ENCODE results near the gene CXCL8. TPM values are rescaled to one million over a fixed set of nuclear protein-coding genes. Genes with fewer than 3 reads are reported as not detected.

The CXCL8 gene
- polyA plus RNA-seq, 1 donor = 3.3 TPM

GRCh38 chr4:73718375-73719373 lies 21.7 kb upstream of the CXCL8 start:
- DNase-seq (ENCODE audit: low read depth) = no peak

- no peak for DNase-seq (ENCODE audit: low read depth)
These were observed 18.9 kb upstream of the CXCL8 start for GRCh38 chr4:73721435-73721834.

DNA sequence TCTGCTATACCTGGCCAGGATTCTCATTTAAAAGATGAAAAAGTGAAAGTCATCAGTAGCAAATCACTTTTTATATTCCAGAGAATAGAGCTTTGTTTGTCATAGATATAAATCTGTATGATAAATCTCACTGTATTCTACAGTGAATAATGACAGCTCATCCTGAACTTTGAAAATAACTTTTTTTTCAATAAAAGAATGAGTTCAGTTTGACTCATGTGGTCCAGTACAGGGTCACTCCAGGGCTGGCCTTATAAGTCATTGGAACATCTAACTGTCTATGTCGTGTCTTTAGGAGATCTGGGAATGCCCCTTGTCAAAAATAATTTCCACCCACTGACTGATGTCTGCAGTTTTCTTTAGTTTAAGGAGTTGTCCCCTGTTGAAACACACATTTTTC lies 18.5 kb upstream of the CXCL8 start:
- DNase-seq (ENCODE audit: low read depth) = no peak

DNA sequence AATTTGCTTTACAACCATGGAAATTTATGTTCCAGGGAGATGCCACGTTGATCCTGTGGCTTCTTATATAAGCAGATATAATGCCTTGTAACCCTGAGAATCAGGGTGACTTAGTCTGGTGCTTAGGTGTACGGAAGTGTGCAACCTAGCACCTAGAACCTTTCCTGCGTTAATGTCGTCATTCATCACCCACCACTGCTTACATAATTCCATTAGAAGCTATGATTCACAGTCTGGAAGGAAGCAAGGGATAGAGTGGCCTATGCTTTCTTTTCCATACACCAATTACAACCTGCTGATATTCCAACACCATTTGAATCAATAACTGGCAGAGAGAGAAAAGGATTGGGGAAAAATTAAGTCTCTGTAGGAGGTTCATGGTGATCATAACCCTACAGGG lies 17.3 kb upstream of the CXCL8 start:
- DNase-seq (ENCODE audit: low read depth) = no peak

GRCh38 chr4:73723928-73724327 lies 16.4 kb upstream of the CXCL8 start:
- no peak for DNase-seq (ENCODE audit: low read depth)

DNA sequence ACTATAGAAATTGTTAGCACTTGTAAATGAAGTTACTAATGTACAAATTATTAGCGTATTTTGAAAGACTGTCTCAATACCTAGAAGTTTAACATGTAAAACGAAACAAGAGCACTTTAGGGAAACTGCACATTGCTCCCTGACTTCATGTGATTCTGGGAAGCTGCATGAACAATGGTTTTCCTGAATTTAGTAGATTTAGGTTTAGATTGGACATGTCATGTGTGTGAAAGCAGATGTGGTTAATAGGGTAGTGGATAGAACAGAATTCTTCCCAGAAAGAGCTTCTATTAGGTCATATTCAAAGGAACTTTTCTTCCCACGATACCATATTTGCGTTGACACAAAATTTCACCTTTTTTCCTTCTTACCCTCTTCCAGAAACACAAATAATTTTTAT lies 14.9 kb upstream of the CXCL8 start:
- DNase-seq (ENCODE audit: low read depth) = no peak

GRCh38 chr4:73725985-73726384 lies 14.4 kb upstream of the CXCL8 start:
- DNase-seq (ENCODE audit: low read depth) = no peak

GRCh38 chr4:73727685-73728084 lies 12.7 kb upstream of the CXCL8 start:
- no peak for DNase-seq (ENCODE audit: low read depth)

GRCh38 chr4:73728091-73728741 lies 12.2 kb upstream of the CXCL8 start:
- DNase-seq (ENCODE audit: low read depth) = no peak

DNA sequence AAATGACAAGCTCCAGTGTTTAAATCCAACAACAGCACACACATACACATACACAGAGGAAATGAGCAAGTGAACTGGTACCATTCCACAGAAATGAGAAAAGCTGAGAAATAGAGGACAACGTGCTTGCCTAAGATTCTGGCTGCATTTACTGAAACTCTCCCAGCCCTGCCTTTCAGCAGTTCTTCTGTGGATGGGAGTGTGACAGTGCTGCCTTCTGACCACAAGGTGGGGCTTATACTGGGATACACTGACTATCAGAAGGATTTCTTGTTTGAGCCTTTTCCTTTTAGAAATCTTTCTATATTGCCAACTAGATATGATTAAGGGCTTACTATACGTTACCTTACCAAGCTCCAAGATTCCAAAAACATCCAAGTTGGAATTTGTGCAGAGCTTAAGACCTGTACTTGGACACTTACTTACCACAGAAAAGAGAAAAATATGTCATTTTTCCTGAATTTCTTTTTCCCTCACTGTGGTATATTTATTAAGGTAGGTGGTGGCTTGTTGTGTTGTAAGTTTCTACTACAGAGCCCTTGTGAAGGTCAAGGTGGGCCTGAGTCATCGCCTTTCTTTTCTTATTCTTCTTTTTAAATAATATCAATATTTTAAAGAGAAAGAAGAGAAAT lies 10.7 kb upstream of the CXCL8 start:
- peak; percentile 53 for DNase-seq (ENCODE audit: low read depth)

DNA sequence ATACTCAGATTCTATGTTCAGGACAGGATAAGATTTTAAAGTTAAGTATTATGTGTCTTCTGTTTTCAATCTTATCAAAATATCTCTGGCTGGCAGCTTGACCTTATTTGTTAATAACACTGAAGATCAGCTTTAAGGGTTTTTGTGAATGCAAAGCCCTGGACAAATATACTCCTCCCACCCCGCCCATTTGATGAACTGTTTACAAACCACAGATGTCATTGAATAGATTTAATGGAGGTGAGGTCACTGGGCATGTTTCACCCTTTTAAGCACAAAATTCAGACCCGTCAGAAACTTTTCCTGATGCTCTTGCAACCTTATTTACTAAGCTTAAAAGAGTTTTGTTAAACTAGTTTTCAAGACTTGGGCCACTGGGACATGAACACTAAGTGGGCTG lies 10.1 kb upstream of the CXCL8 start:
- no peak for DNase-seq (ENCODE audit: low read depth)

DNA sequence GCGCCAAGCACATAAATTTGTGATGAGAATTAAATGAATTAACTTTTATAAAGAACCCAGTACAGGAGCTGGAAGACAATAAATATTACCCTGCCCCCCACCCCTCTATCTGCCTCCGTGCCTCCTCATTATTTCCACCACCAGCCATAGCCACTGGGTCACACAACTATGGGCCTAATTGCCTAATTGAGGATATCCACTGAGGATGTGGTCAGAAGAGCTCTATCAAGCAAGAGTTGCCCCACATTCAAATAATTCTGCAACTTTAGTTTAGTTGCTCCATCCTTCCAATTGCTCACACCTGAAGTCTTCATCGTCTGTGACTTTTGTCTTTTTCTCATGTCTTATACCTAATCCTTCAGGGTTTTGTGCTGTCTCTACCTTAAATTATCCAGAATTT lies 9.5 kb upstream of the CXCL8 start:
- DNase-seq (ENCODE audit: low read depth) = no peak

- DNase-seq (ENCODE audit: low read depth) = no peak
These were observed 8.3 kb upstream of the CXCL8 start for GRCh38 chr4:73731968-73732610.

- DNase-seq (ENCODE audit: low read depth) = no peak
These were observed 7.5 kb upstream of the CXCL8 start for GRCh38 chr4:73732759-73733431.

DNA sequence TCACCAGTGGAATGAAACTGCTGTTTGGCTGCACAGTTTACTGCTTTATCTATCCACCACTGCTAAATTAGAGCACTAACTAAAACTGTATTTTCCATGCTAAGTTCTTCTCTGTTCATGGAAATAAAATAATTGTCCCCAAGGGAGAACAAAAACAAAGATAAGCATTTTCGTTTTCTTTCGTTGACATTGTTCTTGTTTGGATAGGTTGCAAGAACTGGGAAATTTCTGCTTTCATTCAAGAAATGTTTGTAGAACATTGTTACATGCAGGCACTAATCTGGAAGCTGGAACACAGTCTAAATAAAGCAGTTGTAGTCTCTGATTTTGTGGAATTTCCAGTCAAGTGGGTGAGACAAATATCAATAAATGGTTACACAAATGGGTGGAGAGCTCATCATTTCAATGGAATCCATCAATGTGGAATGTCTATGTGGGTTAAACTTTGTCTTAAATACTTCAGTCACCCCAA lies 5.8 kb upstream of the CXCL8 start:
- no peak for DNase-seq (ENCODE audit: low read depth)

DNA sequence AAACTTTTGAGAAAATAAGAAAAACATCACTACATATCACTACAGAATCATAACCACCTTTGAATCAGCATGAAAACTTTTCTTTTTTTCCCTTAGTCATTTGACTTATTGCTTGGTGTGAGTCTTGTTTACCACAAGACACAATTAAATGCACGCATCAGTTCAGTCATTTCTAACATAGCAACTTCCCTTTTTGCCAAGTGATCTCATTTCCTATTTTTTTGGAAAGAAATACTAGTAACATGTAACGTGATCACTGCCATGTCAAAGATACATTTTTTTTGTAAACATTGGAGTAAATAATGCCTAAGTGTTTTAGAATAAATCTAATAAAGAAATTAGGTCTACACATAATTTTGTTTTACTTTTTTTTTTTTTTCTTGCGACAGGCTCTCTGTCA lies 5.1 kb upstream of the CXCL8 start:
- no peak for DNase-seq (ENCODE audit: low read depth)

DNA sequence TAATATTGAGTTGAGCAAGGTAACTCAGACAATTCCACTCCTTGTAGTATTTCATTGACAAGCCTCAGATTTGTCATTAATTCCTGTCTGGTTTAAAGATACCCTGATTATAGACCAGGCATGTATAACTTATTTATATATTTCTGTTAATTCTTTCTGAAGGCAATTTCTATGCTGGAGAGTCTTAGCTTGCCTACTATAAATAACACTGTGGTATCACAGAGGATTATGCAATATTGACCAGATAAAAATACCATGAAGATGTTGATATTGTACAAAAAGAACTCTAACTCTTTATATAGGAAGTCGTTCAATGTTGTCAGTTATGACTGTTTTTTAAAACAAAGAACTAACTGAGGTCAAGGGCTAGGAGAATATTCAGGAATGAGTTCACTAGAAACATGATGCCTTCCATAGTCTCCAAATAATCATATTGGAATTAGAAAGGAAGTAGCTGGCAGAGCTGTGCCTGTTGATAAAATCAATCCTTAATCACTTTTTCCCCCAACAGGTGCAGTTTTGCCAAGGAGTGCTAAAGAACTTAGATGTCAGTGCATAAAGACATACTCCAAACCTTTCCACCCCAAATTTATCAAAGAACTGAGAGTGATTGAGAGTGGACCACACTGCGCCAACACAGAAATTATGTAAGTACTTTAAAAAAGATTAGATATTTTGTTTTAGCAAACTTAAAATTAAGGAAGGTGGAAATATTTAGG lies 821 bp downstream of the CXCL8 start:
- DNase-seq (ENCODE audit: low read depth) = no peak

- no peak for DNase-seq (ENCODE audit: low read depth)
These were observed 1.6 kb downstream of the CXCL8 start for GRCh38 chr4:73741750-73742489.

DNA sequence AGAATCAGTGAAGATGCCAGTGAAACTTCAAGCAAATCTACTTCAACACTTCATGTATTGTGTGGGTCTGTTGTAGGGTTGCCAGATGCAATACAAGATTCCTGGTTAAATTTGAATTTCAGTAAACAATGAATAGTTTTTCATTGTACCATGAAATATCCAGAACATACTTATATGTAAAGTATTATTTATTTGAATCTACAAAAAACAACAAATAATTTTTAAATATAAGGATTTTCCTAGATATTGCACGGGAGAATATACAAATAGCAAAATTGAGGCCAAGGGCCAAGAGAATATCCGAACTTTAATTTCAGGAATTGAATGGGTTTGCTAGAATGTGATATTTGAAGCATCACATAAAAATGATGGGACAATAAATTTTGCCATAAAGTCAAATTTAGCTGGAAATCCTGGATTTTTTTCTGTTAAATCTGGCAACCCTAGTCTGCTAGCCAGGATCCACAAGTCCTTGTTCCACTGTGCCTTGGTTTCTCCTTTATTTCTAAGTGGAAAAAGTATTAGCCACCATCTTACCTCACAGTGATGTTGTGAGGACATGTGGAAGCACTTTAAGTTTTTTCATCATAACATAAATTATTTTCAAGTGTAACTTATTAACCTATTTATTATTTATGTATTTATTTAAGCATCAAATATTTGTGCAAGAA lies 2.3 kb downstream of the CXCL8 start:
- no peak for DNase-seq (ENCODE audit: low read depth)
